Activated CD4-positive, CD25-positive, alpha-beta regulatory T cell treated with anti-CD3 and anti-CD28 coated beads, Interleukin-2, amount 50 U/mL, for 16 hours (primary cell): ENCODE results near the gene R3HDML.

Experiments used
- DNase-seq: peaks from one replicate; pipeline ENCODE4 v3.0.0-alpha.2; 2020; ENCODE audit warnings: low read depth, low spot score

R3HDML gene

DNA sequence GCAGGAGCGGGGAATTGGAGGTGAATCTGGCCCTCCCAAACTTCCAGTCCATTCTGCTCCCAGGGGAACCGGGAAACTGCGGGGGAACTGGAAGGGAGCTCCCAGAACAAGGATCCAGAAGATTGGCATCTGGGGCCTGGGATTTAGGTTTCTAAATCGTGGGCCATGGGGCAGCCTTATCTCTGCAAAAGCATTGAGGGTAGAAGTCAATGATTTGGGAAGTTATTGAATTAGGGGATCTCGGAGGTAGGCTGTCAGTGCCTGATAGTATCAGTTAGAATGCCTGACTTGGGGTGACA is 63.8 kb downstream of the R3HDML start:
- no peak for DNase-seq
